GM10248 (cell line): ENCODE results near the gene PCDHGB5.
A peak's percentile ranks its signal among the peaks of the same experiment; 100 is the strongest.
"Not testable (repeated sequence)": the region's sequence is repeated elsewhere in the genome, so short reads cannot be mapped to it uniquely, and the experiment has no call there.

Experiments used
- CTCF ChIA-PET: fragments of 300-600 bp; sonication (Branson Sonifier 250); formaldehyde crosslinking; extraction: SDS; loops from one replicate; lab custom pipeline; 2021; ENCODE audit warnings: antibody characterized with exemption; lab: Yijun Ruan, JAX
- POLR2A ChIA-PET: fragments of 350-650 bp; sonication (Branson Sonifier 250); formaldehyde crosslinking; extraction: SDS; loops from one replicate; lab custom pipeline; 2020; ENCODE audit warnings: antibody characterized with exemption; lab: Yijun Ruan, JAX
- DNase-seq: peaks from one replicate; pipeline ENCODE4 v3.0.0; 2012; ENCODE audit errors: extremely low spot score
- TF ChIP-seq, protein P1 (sequence below): IDR thresholded peaks from 2 replicates; pipeline ENCODE4 v1.5.1; 2012; ENCODE audit warnings: mild to moderate bottlenecking, low read depth; ENCODE audit errors: extremely low read depth, missing control alignments, control extremely low read depth

The PCDHGB5 gene

DNA sequence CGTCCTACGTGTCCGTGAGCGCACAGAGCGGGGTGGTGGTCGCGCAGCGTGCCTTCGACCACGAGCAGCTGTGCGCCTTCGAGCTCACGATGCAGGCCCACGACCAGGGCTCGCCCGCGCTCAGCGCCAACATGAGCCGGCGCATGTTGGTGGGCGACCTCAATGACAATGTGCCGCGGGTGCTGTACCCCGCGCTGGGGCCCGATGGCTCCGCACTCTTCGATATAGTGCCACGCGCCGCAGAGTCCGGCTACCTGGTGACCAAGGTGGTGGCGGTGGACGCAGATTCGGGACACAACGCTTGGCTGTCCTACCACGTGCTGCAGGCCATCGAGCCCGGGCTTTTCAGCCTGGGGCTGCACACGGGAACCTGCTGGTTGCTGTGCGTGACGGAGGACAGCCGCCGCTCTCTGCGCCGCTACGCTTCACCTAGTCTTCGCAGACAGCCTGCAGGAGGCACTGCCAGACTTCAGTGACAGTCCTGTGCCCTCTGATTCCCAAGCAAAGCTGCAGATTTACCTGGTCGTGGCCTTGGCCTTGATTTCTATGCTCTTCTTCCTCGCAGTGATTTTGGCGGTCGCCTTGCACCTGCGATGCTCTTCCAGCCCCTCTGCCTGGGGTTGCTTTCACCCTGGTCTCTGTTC, 30.2 kb downstream of the PCDHGB5 start:
- DNase-seq: no peak
- POLR2A ChIA-PET: no interaction called here
- TF ChIP-seq, protein P1, sequence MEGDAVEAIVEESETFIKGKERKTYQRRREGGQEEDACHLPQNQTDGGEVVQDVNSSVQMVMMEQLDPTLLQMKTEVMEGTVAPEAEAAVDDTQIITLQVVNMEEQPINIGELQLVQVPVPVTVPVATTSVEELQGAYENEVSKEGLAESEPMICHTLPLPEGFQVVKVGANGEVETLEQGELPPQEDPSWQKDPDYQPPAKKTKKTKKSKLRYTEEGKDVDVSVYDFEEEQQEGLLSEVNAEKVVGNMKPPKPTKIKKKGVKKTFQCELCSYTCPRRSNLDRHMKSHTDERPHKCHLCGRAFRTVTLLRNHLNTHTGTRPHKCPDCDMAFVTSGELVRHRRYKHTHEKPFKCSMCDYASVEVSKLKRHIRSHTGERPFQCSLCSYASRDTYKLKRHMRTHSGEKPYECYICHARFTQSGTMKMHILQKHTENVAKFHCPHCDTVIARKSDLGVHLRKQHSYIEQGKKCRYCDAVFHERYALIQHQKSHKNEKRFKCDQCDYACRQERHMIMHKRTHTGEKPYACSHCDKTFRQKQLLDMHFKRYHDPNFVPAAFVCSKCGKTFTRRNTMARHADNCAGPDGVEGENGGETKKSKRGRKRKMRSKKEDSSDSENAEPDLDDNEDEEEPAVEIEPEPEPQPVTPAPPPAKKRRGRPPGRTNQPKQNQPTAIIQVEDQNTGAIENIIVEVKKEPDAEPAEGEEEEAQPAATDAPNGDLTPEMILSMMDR: no peak
- CTCF ChIA-PET: interaction anchor here (0.8 to 4.7 kb wide), 6 partner anchors 10 to 139 kb away, joined by 3 to 24 read pairs (median 6); partner anchors contain the start of genes PCDHGB6 and PCDHGB7

DNA sequence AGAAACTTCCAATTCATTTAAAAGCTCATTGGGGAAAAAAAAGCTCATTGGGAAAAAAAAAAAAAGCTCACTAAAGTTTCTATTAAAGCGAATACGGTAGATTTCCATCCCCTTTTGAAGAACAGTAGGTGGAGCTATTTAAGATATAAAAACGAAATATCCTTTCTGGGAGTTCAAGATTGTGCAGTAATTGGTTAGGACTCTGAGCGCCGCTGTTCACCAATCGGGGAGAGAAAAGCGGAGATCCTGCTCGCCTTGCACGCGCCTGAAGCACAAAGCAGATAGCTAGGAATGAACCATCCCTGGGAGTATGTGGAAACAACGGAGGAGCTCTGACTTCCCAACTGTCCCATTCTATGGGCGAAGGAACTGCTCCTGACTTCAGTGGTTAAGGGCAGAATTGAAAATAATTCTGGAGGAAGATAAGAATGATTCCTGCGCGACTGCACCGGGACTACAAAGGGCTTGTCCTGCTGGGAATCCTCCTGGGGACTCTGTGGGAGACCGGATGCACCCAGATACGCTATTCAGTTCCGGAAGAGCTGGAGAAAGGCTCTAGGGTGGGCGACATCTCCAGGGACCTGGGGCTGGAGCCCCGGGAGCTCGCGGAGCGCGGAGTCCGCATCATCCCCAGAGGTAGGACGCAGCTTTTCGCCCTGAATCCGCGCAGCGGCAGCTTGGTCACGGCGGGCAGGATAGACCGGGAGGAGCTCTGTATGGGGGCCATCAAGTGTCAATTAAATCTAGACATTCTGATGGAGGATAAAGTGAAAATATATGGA, 32.8 kb downstream of the PCDHGB5 start, which contains the start of gene PCDHGA12:
Gene PCDHGA12 (plus strand): TSS at position 176 of the 782 bp plus-strand sequence. CDS start 253 bp downstream, at position 429.
- ChIA-PET CTCF (interaction anchor here (1.0 to 4.7 kb wide), 18 partner anchors 9 to 188 kb away, joined by 3 to 24 read pairs (median 4); partner anchors contain the start of genes DIAPH1, PCDHGA10, PCDHGA11 and PCDHGA3), POLR2A (no interaction called here)
- TF ChIP-seq, protein P1: peak; percentile 9
- DNase-seq: peak; percentile 85

DNA sequence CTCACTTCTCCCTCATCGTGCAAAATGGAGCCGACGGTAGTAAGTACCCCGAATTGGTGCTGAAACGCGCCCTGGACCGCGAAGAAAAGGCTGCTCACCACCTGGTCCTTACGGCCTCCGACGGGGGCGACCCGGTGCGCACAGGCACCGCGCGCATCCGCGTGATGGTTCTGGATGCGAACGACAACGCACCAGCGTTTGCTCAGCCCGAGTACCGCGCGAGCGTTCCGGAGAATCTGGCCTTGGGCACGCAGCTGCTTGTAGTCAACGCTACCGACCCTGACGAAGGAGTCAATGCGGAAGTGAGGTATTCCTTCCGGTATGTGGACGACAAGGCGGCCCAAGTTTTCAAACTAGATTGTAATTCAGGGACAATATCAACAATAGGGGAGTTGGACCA, 33.5 kb downstream of the PCDHGB5 start:
- CTCF ChIA-PET: interaction anchor here (1.3 to 4.7 kb wide), 13 partner anchors 10 to 135 kb away, joined by 3 to 24 read pairs (median 9); partner anchors contain the start of genes PCDHGA10, PCDHGA11, PCDHGA3 and PCDHGB7
- POLR2A ChIA-PET: no interaction called here
- peak; percentile 54 for DNase-seq
- TF ChIP-seq, protein P1: no peak

DNA sequence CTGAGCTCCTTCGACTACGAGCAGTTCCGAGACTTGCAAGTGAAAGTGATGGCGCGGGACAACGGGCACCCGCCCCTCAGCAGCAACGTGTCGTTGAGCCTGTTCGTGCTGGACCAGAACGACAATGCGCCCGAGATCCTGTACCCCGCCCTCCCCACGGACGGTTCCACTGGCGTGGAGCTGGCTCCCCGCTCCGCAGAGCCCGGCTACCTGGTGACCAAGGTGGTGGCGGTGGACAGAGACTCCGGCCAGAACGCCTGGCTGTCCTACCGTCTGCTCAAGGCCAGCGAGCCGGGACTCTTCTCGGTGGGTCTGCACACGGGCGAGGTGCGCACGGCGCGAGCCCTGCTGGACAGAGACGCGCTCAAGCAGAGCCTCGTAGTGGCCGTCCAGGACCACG, 34.6 kb downstream of the PCDHGB5 start:
- POLR2A ChIA-PET, DNase-seq, CTCF ChIA-PET: not testable (repeated sequence)

DNA sequence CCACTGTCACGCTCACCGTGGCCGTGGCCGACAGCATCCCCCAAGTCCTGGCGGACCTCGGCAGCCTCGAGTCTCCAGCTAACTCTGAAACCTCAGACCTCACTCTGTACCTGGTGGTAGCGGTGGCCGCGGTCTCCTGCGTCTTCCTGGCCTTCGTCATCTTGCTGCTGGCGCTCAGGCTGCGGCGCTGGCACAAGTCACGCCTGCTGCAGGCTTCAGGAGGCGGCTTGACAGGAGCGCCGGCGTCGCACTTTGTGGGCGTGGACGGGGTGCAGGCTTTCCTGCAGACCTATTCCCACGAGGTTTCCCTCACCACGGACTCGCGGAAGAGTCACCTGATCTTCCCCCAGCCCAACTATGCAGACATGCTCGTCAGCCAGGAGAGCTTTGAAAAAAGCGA, 35.0 kb downstream of the PCDHGB5 start:
- DNase-seq, CTCF ChIA-PET, POLR2A ChIA-PET: not testable (repeated sequence)

DNA sequence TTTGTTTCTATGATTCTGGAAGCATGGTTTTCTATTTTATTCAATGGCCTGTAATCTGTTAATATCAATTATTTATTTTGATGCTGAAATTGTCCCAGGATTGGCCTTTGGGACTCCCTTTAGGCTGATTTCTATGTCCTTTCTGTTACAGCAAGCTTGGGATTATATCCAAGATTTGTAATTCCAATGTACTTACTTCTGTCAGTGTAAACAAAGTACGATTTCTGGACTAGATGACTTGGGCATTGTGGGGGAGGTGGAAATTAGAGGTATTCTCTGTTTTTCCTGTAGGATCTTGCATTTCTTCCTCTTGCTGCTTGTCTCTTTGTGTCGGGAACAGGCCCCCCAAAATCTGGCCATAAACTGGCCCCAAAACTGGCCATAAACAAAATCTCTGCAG, 36.3 kb downstream of the PCDHGB5 start:
- TF ChIP-seq, protein P1: no peak
- ChIA-PET CTCF (interaction anchor here (0.8 to 1.4 kb wide), 2 partner anchors 13 to 26 kb away, joined by 4 read pairs; partner anchors contain the start of genes PCDHGA11 and PCDHGB6), POLR2A (no interaction called here)
- no peak for DNase-seq

DNA sequence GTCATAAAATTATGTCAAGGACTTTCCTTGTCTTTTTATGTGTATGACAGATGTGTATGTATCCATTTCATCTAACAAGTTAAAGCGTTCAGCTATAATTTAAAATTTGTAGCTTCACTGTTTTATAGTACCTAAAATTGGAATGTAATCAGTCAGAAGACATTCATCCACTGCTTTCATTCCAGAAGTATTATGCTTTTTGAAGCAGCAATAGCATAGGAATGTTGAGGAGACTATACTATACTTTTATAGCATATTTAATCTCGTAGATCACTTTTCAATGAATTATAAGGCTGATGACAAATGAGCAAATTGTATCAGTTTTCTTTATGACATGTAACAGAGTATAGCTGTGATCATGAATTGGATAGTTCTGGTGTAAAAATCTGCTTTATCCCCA, 39.5 kb downstream of the PCDHGB5 start:
- DNase-seq: no peak
- TF ChIP-seq, protein P1: no peak
- ChIA-PET POLR2A (no interaction called here), CTCF (interaction anchor here (1.2 to 1.6 kb wide), 4 partner anchors 16 to 127 kb away, joined by 3 to 5 read pairs (median 4); partner anchors contain the start of genes PCDHGA10 and PCDHGA11)
